GM21423 (cell line): ENCODE measurements around the gene ZSCAN18.

Experiments used
- ATAC-seq: cut with Tn5 transposase; IDR thresholded peaks from one replicate; pipeline ENCODE4 v1.9.1; 2021; ENCODE audit warnings: mild to moderate bottlenecking, moderate library complexity; ENCODE audit not compliant: unreplicated experiment

The ZSCAN18 gene

DNA sequence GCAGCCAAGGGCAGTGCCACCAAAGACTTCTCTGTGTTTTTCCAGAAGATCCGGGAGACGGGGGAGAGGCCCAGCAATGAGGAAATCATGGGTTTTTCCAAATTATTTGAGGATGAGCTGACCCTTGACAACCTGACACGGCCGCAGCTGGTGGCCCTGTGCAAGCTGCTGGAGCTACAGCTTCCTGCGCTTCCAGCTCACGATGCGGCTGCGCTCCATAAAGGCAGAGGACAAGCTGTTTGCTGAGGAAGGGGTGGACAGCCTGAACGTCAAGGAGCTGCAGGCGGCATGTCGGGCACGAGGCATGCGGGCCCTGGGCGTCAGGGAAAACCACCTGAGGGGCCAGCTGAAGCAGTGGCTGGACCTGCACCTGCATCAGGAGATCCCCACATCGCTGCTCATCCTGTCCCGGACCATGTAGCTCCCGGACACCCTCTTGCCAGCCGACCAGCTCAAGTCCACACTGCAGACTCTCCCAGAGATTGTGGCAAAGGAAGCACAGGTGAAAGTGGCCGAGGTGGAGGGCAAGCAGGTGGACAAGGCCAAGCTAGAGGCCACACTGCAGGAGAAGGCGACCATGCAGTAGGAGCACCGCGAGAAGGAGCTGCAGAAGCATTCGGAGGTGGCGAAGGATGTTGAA is 52.5 kb downstream of the ZSCAN18 start:
- no peak for ATAC-seq

DNA sequence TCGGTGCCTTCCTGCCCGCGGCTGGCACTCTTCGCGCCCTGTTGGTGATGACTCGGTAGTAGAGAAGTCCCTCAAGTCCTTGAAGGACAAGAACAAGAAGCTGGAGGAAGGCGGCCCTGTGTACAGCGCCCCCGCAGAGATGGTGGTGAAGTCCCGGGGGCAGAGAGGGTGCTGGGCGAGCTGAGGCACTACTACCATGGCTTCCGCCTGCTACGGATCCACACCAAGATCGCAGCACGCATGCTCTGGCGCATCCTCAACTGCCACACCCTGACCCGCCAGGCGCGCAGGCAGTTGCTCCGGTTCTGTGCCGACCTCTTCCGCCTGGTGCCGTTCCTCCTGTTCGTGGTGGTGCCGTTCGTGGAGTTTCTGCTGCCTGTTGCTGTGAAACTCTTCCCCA is 53.1 kb downstream of the ZSCAN18 start:
- no peak for ATAC-seq

DNA sequence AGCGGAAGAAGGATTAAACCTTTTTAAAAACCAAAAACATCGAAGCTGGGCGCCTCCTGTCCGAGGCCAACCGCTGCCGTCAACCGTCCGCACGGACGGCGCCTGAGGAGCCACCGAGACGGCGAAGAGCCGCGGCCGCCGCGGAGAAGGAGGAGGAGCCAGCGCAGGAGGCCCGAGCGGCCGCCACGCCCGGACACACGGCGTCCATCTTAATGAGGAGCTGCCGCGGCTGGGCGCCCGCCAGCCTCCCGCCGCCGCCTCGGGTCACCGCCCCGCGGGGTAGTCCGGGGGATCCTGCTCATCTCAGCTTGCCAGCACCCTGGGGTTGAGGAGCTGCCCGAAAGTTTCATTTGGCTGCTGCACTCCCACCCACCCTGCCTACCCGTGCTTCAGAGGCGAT is 53.6 kb downstream of the ZSCAN18 start:
- ATAC-seq: no peak

DNA sequence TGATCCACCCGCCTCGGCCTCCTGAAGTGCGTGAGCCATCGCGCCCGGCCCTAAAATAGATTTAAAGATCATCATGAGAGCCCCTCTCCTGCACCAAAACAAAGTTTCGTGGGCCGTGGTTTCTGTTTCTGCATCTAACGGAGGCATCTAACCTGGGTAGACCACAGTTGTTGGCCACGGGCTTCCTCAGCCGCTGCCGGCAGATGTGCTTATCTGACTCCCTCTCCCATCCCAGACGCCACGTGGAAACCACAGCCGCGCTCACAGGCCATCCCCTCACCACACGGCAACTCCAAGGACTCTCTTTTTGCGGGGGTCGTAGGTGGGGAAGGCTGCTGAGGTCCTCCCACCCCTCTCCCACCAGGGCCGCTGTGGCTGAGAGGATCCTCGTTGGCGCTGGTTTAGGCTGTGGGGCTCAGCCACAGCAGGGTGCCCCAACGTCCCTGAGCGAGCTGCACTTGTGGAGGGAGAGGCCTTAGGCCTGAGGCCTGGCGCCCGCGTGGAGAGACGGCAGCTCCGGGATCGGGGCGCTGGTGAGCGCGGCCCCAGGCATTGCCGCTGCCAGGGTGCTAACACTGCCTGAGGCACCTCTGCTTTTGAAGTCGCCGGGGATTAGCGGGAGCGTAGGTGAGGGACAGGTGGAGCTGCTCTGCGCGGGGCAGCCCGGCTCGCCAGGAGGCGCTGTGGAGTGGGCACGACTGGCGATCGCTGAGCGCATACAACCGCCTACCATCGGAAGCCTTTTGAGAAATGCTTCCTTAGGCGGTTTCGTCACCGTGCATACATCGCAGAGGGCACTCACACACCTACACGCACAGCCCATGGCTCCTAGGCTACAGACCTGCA is 55.3 kb downstream of the ZSCAN18 start:
- no peak for ATAC-seq

DNA sequence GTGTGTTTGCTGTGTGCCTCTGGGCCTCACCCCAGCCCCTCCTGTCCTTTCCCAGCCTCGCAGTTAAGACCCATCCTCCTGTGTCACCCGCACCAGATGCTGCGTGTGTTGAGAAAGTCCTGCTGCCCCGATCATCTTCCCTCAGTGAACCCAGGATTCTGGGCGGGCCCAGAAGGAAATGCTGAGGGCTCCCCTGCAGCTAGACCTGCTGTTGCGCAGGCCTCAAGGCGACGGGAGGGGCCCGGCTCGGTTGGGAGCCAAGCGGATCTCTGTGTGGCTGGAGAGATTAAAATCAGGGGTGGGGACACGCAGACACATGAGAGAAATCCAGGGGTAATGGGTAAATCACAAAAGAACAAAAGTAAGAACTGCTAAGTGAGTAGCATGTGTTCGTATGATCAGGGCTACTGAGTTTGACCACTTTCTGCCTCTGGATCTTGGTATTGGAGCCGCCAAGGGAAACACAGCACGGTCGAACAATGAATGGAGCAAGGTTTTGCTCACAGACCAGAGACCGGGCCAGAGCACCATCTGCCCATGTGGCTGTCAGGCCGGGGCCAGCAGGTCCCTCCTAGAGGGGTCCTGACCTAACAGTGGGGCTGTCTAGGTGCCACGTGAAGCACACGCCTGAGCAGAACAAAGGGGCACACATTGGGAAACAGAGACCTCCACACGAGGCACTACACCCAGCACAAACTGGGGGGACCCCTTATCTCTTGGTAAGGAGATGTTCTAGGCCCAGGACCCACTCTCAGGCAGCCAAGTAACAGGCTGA is 57.1 kb downstream of the ZSCAN18 start:
- no peak for ATAC-seq

DNA sequence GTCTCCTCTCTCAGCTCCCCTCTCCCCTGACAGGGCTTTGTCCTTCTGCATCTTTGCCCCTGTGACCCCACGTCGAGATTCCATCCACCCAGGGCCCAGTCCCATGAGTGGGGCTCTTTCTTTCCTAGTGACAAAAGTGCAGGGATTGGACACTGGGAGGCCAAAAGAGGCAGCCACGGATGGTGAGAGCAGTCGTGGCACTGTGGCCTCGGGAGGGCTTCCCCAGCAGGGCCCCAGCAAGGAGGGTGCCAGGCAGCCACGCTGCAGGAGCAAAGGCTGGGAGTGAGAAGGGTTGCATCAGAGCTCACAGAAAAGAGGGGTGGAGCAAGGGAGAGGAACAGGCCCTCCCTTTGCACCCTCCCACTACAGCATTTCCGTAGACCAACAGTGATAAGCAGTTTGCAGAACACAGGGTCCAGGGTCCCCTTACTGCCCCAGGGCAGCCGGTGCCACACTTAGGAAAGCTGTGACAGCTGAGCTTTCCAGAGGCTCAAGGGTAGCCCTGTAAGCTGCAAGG is 59.3 kb downstream of the ZSCAN18 start:
- ATAC-seq: no peak

DNA sequence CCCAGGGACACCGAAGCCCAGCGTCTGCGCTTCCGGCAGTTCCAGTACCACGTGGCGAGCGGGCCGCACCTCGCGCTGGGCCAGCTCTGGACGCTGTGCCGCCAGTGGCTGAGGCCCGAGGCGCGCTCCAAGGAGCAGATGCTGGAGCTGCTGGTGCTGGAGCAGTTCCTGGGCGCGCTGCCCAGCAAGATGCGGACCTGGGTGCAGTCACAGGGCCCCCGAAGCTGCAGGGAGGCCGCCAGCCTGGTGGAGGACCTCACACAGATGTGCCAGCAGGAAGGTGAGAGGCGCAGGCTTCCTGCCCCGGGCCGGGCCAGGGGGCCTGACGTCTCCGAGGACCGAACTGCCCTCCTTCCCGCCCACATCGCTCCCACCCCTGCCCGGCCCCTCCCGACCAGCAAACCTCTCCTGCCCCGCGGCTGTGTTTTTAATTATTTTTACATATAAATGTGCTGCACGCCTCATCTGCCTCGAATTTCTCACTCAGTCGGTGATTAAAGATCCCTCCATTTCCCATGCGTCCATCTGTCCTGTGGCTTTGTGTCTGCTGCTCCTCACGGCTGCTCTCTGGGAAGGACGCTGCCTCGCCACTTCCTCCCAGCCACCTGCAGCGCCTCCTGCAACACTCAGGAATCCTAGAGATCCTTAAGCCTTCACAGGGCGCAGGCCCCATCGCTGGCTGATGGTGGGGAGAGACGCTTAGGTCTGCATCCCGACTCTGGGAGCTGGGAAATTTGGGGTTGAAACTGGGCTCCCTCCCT is 59.9 kb downstream of the ZSCAN18 start:
- no peak for ATAC-seq

DNA sequence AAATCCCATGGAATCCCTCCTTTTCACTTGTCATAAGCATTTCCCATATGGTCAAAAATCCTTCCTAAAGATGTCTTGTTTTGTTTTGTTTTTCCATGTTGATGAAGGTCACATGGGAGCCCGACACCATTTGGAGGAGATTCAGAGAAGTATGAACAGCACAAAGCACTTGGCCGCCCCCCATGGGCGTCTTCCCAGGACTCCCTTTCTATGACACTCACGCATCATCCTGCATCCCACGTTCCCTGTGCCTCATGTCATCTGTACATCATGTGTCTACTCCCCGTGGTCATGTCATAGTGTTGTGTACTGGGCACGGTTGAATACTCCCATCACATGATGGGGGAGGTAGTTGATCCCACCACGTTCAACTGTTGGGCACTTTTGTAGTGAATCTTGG is 62.2 kb downstream of the ZSCAN18 start:
- ATAC-seq: no peak

DNA sequence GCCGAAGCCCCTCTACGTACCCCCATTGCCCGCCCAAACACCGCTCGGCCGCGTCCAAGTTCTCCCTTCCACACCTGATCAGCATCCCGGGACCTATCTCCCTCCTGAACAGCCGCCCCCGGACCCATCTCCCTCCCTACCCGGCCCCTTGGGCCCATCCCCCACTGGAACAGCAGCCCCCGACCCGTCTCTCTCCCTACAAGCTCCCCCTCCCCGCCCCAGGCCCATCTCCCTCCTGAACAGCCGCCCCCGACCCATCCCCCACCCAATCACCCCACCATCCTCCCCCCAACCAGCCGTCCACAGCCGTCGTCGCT is 63.6 kb downstream of the ZSCAN18 start:
- no peak for ATAC-seq
